ENCODE data around the gene JAK3. TPM values are rescaled to one million over a fixed set of nuclear protein-coding genes. Genes with fewer than 3 reads are reported as not detected.

The JAK3 gene
- total and polyA plus RNA-seq, 2 experiments from 2014 or later = 3.0 to 3.2 TPM

DNA sequence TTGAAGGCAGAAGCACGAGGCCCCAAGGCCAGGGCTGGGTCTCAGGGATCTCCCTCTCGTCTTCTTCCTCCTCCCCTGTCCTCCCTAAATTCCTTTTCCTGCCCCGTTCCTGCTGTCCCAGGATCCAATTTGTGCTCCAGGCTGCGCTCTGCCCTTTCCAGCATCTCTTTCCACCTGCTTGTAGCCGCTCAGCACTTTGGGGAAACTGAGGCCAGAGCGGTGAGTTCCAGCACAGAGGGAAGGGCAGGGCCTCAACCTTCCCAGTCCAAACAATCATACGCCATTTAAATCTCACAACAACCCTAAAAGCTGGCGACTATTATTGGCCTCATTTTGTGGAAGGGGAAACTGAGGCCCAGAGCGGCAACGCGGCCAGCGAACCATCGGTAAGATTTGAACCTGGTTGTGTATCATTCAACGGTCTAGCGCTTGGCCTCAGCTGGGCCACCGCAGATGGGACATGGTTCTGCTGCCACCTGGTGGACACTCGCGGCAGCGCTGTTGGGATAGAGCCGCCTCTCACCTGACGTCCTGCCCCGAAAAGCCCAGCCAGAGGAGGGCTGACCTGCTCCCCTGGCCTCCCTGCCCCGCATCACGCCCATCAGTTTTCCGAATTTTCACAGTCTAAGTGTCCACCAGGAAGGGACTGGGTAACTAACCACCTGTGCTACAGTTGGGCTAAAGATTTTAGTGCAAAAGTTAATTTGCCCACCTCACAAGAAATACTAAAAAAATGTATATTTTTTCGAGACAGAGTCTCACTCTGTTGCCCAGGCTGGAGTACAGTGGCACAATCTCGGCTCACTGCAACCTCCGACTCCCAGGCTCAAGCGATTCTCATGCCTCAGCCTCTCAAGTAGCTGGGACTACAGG lies 7.7 kb upstream of the JAK3 start:
- Histone ChIP-seq H3K4me2 (no peak overlapping the region), H3K27me3 (no peaks in the 10 kb centered on the region), H3K9me2 (replicated peaks; ENCODE audit: insufficient read depth) (no peaks in the 10 kb centered on the region), H3K36me3 (replicated peaks; ENCODE audit: insufficient read depth, low read depth) (no peaks in the 10 kb centered on the region), H3K27ac (no peak overlapping the region), H3K79me2 (peaks cover 8% of the 10 kb centered on the region), H3K9me3 (ENCODE audit: low read depth) (no peaks in the 10 kb centered on the region), H3K4me3 (no peak overlapping the region), H2AFZ (no peak overlapping the region), H3K4me1 (ENCODE audit: insufficient read depth) (no peaks in the 10 kb centered on the region), H4K20me1 (ENCODE audit: insufficient read depth, poor library complexity, severe bottlenecking) (peaks cover 5% of the 10 kb centered on the region)
- 19% methylated on average over 29 of the region's 29 CpGs for WGBS (ENCODE audit: low lambda C conversion rate, missing lambda C conversion rate)
- DNase-seq (ENCODE audit: low spot score) = peak; percentile 89
- no peak for TF ChIP-seq EZH2phosphoT487 (IDR thresholded peaks at IDR 0.05; ENCODE audit: low read depth, severe bottlenecking, unreplicated experiment)
- TF ChIP-seq, protein P1, sequence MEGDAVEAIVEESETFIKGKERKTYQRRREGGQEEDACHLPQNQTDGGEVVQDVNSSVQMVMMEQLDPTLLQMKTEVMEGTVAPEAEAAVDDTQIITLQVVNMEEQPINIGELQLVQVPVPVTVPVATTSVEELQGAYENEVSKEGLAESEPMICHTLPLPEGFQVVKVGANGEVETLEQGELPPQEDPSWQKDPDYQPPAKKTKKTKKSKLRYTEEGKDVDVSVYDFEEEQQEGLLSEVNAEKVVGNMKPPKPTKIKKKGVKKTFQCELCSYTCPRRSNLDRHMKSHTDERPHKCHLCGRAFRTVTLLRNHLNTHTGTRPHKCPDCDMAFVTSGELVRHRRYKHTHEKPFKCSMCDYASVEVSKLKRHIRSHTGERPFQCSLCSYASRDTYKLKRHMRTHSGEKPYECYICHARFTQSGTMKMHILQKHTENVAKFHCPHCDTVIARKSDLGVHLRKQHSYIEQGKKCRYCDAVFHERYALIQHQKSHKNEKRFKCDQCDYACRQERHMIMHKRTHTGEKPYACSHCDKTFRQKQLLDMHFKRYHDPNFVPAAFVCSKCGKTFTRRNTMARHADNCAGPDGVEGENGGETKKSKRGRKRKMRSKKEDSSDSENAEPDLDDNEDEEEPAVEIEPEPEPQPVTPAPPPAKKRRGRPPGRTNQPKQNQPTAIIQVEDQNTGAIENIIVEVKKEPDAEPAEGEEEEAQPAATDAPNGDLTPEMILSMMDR (IDR thresholded peaks at IDR 0.05; ENCODE audit: poor library complexity) = peak; percentile 96

DNA sequence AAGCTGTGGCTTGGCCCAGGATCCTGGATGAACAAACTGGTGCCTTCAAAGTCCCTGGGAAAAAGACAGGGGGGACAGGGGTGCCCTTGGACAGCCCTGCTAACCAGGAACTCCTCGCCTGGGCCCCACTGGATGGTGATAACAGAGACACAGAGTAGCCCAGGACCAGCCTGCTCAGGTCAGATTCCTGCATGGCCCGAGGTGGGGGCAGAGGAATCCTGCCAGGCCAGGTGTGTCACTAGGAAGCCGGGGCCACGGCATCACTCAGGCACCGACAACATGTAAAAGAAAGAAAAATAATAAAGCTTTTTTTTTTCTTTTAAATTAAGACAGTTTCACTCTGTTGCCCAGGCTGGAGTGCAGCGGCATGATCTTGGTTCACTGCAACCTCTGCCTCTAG lies 6.3 kb upstream of the JAK3 start:
- Histone ChIP-seq H3K27me3 (no peaks in the 10 kb centered on the region), H2AFZ (no peak overlapping the region), H3K4me3 (no peak overlapping the region), H3K36me3 (replicated peaks; ENCODE audit: insufficient read depth, low read depth) (no peaks in the 10 kb centered on the region), H3K27ac (no peak overlapping the region), H3K4me2 (no peak overlapping the region), H3K9me2 (replicated peaks; ENCODE audit: insufficient read depth) (no peaks in the 10 kb centered on the region), H4K20me1 (ENCODE audit: insufficient read depth, poor library complexity, severe bottlenecking) (no peaks in the 10 kb centered on the region), H3K79me2 (no peaks in the 10 kb centered on the region), H3K4me1 (ENCODE audit: insufficient read depth) (no peaks in the 10 kb centered on the region), H3K9me3 (ENCODE audit: low read depth) (no peaks in the 10 kb centered on the region)
- 86% methylated on average over 6 of the region's 6 CpGs for WGBS (ENCODE audit: low lambda C conversion rate, missing lambda C conversion rate)
- DNase-seq (ENCODE audit: low spot score) = no peak
- TF ChIP-seq EZH2phosphoT487 (IDR thresholded peaks at IDR 0.05; ENCODE audit: low read depth, severe bottlenecking, unreplicated experiment) = no peak
- TF ChIP-seq, protein P1 (IDR thresholded peaks at IDR 0.05; ENCODE audit: poor library complexity) = no peak
- no peak for TF ChIP-seq EZH2 (IDR thresholded peaks at IDR 0.05; ENCODE audit: borderline replicate concordance)

DNA sequence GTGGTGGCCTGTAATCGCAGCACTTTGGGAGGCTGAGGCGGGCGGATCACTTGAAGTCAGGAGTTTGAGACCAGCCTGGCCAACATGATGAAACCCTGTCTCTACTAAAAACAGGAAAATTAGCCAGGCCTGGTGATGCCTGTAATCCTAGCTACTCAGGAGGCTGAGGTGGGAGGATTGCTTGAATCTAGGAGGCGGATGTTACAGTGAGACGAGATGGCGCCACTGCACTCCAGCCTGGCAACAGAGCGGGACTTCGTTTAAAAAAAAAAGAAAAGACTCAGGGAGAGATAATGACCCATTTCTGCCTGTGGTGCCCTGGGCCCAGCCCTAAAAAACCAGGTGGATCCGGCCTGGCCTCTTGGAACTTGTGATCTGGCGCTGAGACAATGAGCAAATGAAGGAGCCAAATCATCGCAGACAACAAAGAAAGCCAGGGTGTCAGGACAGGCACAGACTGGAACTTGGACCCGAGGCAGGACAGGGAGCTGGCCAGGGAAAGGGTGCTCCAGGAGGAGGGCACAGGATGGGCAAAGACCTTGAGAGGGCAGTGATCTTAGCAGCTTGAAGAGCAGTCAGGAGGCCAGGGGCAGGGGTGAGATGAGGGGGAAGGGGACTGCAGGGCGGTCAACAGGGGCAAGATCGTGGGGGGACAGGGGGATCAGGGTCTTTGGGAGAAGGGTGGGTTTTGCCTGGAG lies 962 bp upstream of the JAK3 start:
- H3K27ac ChIP-seq = no peak overlapping the region
- H3K4me2 ChIP-seq = no peak overlapping the region
- 89% methylated on average over 13 of the region's 14 CpGs for WGBS (ENCODE audit: low lambda C conversion rate, missing lambda C conversion rate)
- H3K4me3 ChIP-seq = no peak overlapping the region
- TF ChIP-seq, protein P1 (IDR thresholded peaks at IDR 0.05; ENCODE audit: poor library complexity) = no peak
- no peak for TF ChIP-seq EZH2phosphoT487 (IDR thresholded peaks at IDR 0.05; ENCODE audit: low read depth, severe bottlenecking, unreplicated experiment)
- TF ChIP-seq EZH2 (IDR thresholded peaks at IDR 0.05; ENCODE audit: borderline replicate concordance) = no peak
- no peaks in the 10 kb centered on the region for H3K36me3 ChIP-seq (replicated peaks; ENCODE audit: insufficient read depth, low read depth)
- H3K9me3 ChIP-seq (ENCODE audit: low read depth) = no peaks in the 10 kb centered on the region
- H4K20me1 ChIP-seq (ENCODE audit: insufficient read depth, poor library complexity, severe bottlenecking) = no peaks in the 10 kb centered on the region
- H3K9me2 ChIP-seq (replicated peaks; ENCODE audit: insufficient read depth) = no peaks in the 10 kb centered on the region
- H3K27me3 ChIP-seq = no peaks in the 10 kb centered on the region
- no peaks in the 10 kb centered on the region for H3K4me1 ChIP-seq (ENCODE audit: insufficient read depth)
- H3K79me2 ChIP-seq = no peaks in the 10 kb centered on the region
- H2AFZ ChIP-seq = no peak overlapping the region
- DNase-seq (ENCODE audit: low spot score) = no peak
